HEK293 (cell line): Measurements from ENCODE around the gene CACYBP.
A peak's percentile ranks its signal among the peaks of the same experiment; 100 is the strongest.

Source experiments
- CTCF ChIA-PET: fragments of 350-600 bp; formaldehyde crosslinking; extraction: SDS; loops from one replicate; lab custom pipeline; 2021; ENCODE audit warnings: antibody characterized with exemption; lab: Yijun Ruan, JAX
- POLR2A ChIA-PET: fragments of 300-600 bp; formaldehyde crosslinking; extraction: SDS; loops from one replicate; lab custom pipeline; 2020; ENCODE audit warnings: antibody characterized with exemption, inconsistent platforms; lab: Yijun Ruan, JAX
- H3K27ac ChIP-seq: fragments of 200-500 bp; sonication (Bioruptor generic); 2 replicates; pipeline ENCODE4 v1.5.1; 2014; ENCODE audit warnings: low read depth, low read length, control low read depth, inconsistent platforms; ENCODE audit errors: extremely low read depth
- H3K36me3 ChIP-seq, 2 experiments: fragments of 200-500 bp in 1 of 2; sonication (Bioruptor generic) in 1 of 2; 1 replicate in 1 of 2; 2 replicates in 1 of 2; pipeline ENCODE4 v1.5.1; 2014 to 2017; ENCODE audit warnings: inconsistent platforms in 2 of 2, low read length in 2 of 2; ENCODE audit not compliant: control insufficient read depth in 2 of 2, insufficient read depth in 1 of 2
- H3K4me1 ChIP-seq: fragments of 200-500 bp; sonication (Bioruptor generic); 2 replicates; pipeline ENCODE4 v1.5.1; 2014; ENCODE audit warnings: mild to moderate bottlenecking, low read length, inconsistent platforms; ENCODE audit not compliant: control insufficient read depth, insufficient read depth
- H3K4me3 ChIP-seq: 2 replicates; pipeline ENCODE4 v1.5.1; 2011; ENCODE audit warnings: low read depth, mild to moderate bottlenecking, control low read depth, low read length, moderate library complexity
- H3K9me3 ChIP-seq: fragments of 200-500 bp; sonication (Bioruptor generic); 2 replicates; pipeline ENCODE4 v1.5.1; 2014; ENCODE audit warnings: low read depth, low read length, inconsistent platforms; ENCODE audit not compliant: control insufficient read depth, insufficient read depth
- EGR2 ChIP-seq: fragments of 450-650 bp; formaldehyde crosslinking; IDR thresholded peaks from 2 replicates; pipeline ENCODE4 v1.5.1; 2016; ENCODE audit warnings: low read depth, missing biosample characterization, missing genetic modification characterization
- GLIS2 ChIP-seq: fragments of 450-650 bp; formaldehyde crosslinking; IDR thresholded peaks from 2 replicates; pipeline ENCODE4 v1.5.1; 2016; ENCODE audit warnings: missing biosample characterization, missing genetic modification characterization
- KLF1 ChIP-seq: fragments of 450-650 bp; formaldehyde crosslinking; IDR thresholded peaks from 2 replicates; pipeline ENCODE4 v1.5.1; 2016; ENCODE audit warnings: missing biosample characterization, missing genetic modification characterization
- OSR2 ChIP-seq: fragments of 450-650 bp; formaldehyde crosslinking; IDR thresholded peaks from 2 replicates; pipeline ENCODE4 v1.5.1; 2016; ENCODE audit warnings: missing biosample characterization, missing genetic modification characterization
- ZFP37 ChIP-seq: fragments of 450-650 bp; formaldehyde crosslinking; IDR thresholded peaks from 2 replicates; pipeline ENCODE4 v1.5.1; 2016; ENCODE audit warnings: missing biosample characterization, missing genetic modification characterization
- ZIC2 ChIP-seq: fragments of 450-650 bp; formaldehyde crosslinking; IDR thresholded peaks from 2 replicates; pipeline ENCODE4 v1.5.1; 2016; ENCODE audit warnings: missing biosample characterization, missing genetic modification characterization
- ZNF132 ChIP-seq: fragments of 450-650 bp; formaldehyde crosslinking; IDR thresholded peaks from 2 replicates; pipeline ENCODE4 v1.5.1; 2017; ENCODE audit warnings: missing biosample characterization, missing genetic modification characterization, borderline replicate concordance
- ZNF169 ChIP-seq: fragments of 450-650 bp; formaldehyde crosslinking; IDR thresholded peaks from 2 replicates; pipeline ENCODE4 v1.5.1; 2016; ENCODE audit warnings: missing biosample characterization, missing genetic modification characterization
- ZNF311 ChIP-seq: fragments of 450-650 bp; formaldehyde crosslinking; IDR thresholded peaks from 2 replicates; pipeline ENCODE4 v1.5.1; 2017; ENCODE audit warnings: missing biosample characterization, missing genetic modification characterization, borderline replicate concordance
- ZNF37A ChIP-seq: fragments of 450-650 bp; IDR thresholded peaks from 2 replicates; pipeline ENCODE4 v1.5.1; 2018; ENCODE audit warnings: missing biosample characterization, missing genetic modification characterization
- ZNF394 ChIP-seq: fragments of 450-650 bp; formaldehyde crosslinking; IDR thresholded peaks from 2 replicates; pipeline ENCODE4 v1.5.1; 2016; ENCODE audit warnings: missing biosample characterization, missing genetic modification characterization, mild to moderate bottlenecking, moderate library complexity, borderline replicate concordance
- ZNF473 ChIP-seq: fragments of 450-650 bp; formaldehyde crosslinking; IDR thresholded peaks from 2 replicates; pipeline ENCODE4 v1.5.1; 2017; ENCODE audit warnings: missing biosample characterization, missing genetic modification characterization
- ZNF510 ChIP-seq: fragments of 450-650 bp; formaldehyde crosslinking; IDR thresholded peaks from 2 replicates; pipeline ENCODE4 v1.5.1; 2018; ENCODE audit warnings: mild to moderate bottlenecking, missing genetic modification characterization, missing biosample characterization; ENCODE audit not compliant: insufficient replicate concordance
- ZNF624 ChIP-seq: fragments of 450-650 bp; formaldehyde crosslinking; IDR thresholded peaks from 2 replicates; pipeline ENCODE4 v1.5.1; 2017; ENCODE audit warnings: missing biosample characterization, missing genetic modification characterization
- ZNF626 ChIP-seq: fragments of 450-650 bp; sonication (Bioruptor Pico); formaldehyde crosslinking; IDR thresholded peaks from 2 replicates; pipeline ENCODE4 v1.5.1; 2018; ENCODE audit warnings: missing biosample characterization, missing genetic modification characterization, inconsistent platforms
- ZXDB ChIP-seq: fragments of 450-650 bp; formaldehyde crosslinking; IDR thresholded peaks from 2 replicates; pipeline ENCODE4 v1.5.1; 2016; ENCODE audit warnings: missing biosample characterization, missing genetic modification characterization
- TF ChIP-seq, protein P1 (sequence below): fragments of 450-650 bp; formaldehyde crosslinking; conservative IDR thresholded peaks from 2 replicates; pipeline ENCODE4 v1.5.1; 2016; ENCODE audit warnings: low read depth, missing biosample characterization, missing genetic modification characterization
- TF ChIP-seq, protein P2 (sequence below): fragments of 450-650 bp; formaldehyde crosslinking; IDR thresholded peaks from 2 replicates; pipeline ENCODE4 v1.5.1; 2017; ENCODE audit warnings: missing biosample characterization, missing genetic modification characterization

The CACYBP gene

DNA sequence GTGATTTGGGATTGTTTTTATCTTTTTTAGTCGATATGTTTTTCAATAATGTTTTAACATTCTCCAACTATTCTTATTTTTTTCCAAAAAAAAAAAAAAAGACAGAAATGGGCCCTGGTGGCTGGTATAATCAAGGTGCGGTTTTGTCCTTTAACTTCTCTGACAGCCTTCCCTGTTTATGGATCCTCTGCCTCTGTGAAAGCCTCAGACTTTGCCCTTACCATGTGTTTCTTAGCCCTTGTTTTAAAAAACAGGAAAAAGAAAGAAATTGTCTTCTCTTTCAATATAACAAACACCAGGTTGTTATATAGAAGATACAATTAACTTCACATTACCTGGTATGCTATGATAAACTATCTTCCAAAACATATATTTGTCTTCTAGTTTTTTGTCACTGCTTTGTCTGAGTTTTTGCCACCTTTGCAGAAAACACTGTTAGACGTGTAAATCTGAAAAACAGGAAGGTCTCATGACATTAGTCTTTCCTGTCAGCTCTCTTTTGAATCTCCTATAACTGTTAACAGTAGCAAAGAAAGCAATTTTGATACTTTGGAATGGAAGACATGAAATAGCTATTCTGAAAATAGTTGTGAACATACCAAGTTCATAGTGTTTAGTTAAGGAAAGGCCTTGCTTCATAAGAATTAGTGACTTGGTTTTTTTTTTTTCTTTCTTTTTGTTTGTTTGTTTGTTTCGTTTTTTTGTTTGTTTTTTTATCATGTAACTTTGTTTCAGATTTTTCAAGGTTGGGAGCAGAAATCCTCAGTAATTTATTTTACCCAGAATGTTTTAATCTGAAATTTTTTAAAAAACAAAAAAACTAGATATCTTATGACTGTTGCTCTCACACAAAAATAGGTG is 31.7 kb upstream of the CACYBP start:
- Histone ChIP-seq H3K4me1 (peaks cover 17% of the 10 kb centered on the region), H3K27ac (no peak overlapping the region), H3K36me3 (no peaks in the 10 kb centered on the region), H3K4me3 (no peak overlapping the region), H3K9me3 (no peaks in the 10 kb centered on the region)
- TF ChIP-seq ZXDB (tag by site-specific recombination) (no peak), EGR2 (tag by site-specific recombination) (no peak), KLF1 (no peak), GLIS2 (tag by site-specific recombination) (no peak), ZNF624 (tag by site-specific recombination) (no peak), ZNF626 (tag by site-specific recombination) (no peak), ZNF394 (tag by site-specific recombination) (no peak), ZNF473 (tag by site-specific recombination) (no peak), ZNF37A (tag by site-specific recombination) (no peak), ZNF510 (tag by site-specific recombination) (no peak), ZNF311 (tag by site-specific recombination) (no peak), ZFP37 (tag by site-specific recombination) (no peak), ZNF132 (tag by site-specific recombination) (no peak), ZIC2 (tag by site-specific recombination) (no peak)
- TF ChIP-seq, protein P1, sequence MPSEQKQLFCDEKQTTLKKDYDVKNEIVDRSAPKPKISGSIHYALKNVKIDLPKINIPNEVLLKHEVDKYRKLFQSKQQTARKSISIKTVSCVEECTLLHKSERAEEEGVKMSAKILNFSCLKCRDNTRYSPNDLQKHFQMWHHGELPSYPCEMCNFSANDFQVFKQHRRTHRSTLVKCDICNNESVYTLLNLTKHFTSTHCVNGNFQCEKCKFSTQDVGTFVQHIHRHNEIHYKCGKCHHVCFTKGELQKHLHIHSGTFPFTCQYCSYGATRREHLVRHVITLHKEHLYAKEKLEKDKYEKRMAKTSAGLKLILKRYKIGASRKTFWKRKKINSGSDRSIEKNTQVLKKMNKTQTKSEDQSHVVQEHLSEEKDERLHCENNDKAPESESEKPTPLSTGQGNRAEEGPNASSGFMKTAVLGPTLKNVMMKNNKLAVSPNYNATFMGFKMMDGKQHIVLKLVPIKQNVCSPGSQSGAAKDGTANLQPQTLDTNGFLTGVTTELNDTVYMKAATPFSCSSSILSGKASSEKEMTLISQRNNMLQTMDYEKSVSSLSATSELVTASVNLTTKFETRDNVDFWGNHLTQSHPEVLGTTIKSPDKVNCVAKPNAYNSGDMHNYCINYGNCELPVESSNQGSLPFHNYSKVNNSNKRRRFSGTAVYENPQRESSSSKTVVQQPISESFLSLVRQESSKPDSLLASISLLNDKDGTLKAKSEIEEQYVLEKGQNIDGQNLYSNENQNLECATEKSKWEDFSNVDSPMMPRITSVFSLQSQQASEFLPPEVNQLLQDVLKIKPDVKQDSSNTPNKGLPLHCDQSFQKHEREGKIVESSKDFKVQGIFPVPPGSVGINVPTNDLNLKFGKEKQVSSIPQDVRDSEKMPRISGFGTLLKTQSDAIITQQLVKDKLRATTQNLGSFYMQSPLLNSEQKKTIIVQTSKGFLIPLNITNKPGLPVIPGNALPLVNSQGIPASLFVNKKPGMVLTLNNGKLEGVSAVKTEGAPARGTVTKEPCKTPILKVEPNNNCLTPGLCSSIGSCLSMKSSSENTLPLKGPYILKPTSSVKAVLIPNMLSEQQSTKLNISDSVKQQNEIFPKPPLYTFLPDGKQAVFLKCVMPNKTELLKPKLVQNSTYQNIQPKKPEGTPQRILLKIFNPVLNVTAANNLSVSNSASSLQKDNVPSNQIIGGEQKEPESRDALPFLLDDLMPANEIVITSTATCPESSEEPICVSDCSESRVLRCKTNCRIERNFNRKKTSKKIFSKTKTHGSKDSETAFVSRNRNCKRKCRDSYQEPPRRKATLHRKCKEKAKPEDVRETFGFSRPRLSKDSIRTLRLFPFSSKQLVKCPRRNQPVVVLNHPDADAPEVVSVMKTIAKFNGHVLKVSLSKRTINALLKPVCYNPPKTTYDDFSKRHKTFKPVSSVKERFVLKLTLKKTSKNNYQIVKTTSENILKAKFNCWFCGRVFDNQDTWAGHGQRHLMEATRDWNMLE (tag by site-specific recombination): no peak
- TF ChIP-seq, protein P2, sequence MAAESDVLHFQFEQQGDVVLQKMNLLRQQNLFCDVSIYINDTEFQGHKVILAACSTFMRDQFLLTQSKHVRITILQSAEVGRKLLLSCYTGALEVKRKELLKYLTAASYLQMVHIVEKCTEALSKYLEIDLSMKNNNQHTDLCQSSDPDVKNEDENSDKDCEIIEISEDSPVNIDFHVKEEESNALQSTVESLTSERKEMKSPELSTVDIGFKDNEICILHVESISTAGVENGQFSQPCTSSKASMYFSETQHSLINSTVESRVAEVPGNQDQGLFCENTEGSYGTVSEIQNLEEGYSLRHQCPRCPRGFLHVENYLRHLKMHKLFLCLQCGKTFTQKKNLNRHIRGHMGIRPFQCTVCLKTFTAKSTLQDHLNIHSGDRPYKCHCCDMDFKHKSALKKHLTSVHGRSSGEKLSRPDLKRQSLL (tag by site-specific recombination): no peak
- ChIA-PET CTCF (interaction anchor here (0.6 to 0.9 kb wide), 3 partner anchors 15 to 169 kb away, joined by 3 to 6 read pairs (median 3); no protein-coding TSS in a partner anchor), POLR2A (no interaction called here)

DNA sequence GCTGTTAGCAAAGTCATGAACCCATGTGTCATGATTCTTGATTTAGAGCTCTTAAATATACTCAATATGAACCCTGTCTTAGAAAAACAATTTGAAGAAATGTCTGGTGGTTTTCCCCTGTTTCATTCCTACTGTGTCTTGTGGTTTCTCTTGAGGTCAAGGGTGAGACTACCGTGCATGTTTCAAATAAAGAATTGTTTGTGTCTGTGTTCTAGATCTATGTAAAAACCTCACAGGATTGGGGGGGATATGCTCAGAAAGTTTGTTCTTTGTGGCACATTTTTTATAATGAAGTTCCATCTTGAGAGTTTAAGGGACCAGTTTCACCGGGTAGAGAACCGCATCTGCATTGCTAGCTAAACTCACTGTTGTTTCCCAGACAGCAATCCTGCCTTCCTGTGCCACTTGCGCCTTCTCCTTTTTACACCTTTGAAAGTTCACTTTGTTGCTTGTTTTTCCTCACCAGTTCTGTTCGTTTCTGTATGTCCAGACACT is 30.9 kb upstream of the CACYBP start:
- no peaks in the 10 kb centered on the region for H3K36me3 ChIP-seq
- H3K4me3 ChIP-seq: no peak overlapping the region
- peak; percentile 36; the same call in 1 of the 2 replicates for TF ChIP-seq OSR2 (tag by site-specific recombination)
- no peak for TF ChIP-seq ZNF169
- ChIA-PET CTCF (interaction anchor here (0.6 to 0.9 kb wide), 2 partner anchors 14 to 90 kb away, joined by 3 read pairs; no protein-coding TSS in a partner anchor), POLR2A (no interaction called here)
- peaks cover 12% of the 10 kb centered on the region; the same call in 1 of the 2 replicates for H3K4me1 ChIP-seq
- no peak overlapping the region for H3K27ac ChIP-seq
- no peaks in the 10 kb centered on the region for H3K9me3 ChIP-seq
